ENCODE results near the gene UMOD.

The UMOD gene

GRCh38 chr16:20320592-20320991 is 31.9 kb downstream of the UMOD start:
- H3K4me3 ChIP-seq (ENCODE audit: low read depth, low read length), result no peak overlapping the region
- CTCF ChIA-PET, result no interaction called here
- POLR2A ChIA-PET, result no interaction called here
- TF ChIP-seq CTCF (IDR thresholded peaks at IDR 0.05; ENCODE audit: insufficient read depth, low read length, missing control alignments), result no peak
- DNase-seq (ENCODE audit: low read depth, low spot score), result no peak

- DNase-seq (ENCODE audit: low read depth, low spot score), result no peak
- POLR2A ChIA-PET, result no interaction called here
Observed at GRCh38 chr16:20320178-20320577, 32.3 kb downstream of the UMOD start.

GRCh38 chr16:20319406-20319805 is 33.1 kb downstream of the UMOD start:
- CTCF ChIA-PET, result no interaction called here
- POLR2A ChIA-PET, result no interaction called here

More at GRCh38 chr16:20320178-20320577, 32.3 kb downstream of the UMOD start:
- TF ChIP-seq CTCF (IDR thresholded peaks at IDR 0.05; ENCODE audit: insufficient read depth, low read length, missing control alignments), result no peak
- CTCF ChIA-PET, result no interaction called here
- no peak overlapping the region for H3K4me3 ChIP-seq (ENCODE audit: low read depth, low read length)

GRCh38 chr16:20318437-20318836 is 34.1 kb downstream of the UMOD start:
- no peak for TF ChIP-seq CTCF (IDR thresholded peaks at IDR 0.05; ENCODE audit: insufficient read depth, low read length, missing control alignments)
- CTCF ChIA-PET, result no interaction called here
- POLR2A ChIA-PET, result no interaction called here
- no peak for DNase-seq (ENCODE audit: low read depth, low spot score)
- no peak overlapping the region for H3K4me3 ChIP-seq (ENCODE audit: low read depth, low read length)

More at GRCh38 chr16:20319406-20319805, 33.1 kb downstream of the UMOD start:
- no peak for DNase-seq (ENCODE audit: low read depth, low spot score)
- no peak for TF ChIP-seq CTCF (IDR thresholded peaks at IDR 0.05; ENCODE audit: insufficient read depth, low read length, missing control alignments)
- H3K4me3 ChIP-seq (ENCODE audit: low read depth, low read length), result no peak overlapping the region

GRCh38 chr16:20318006-20318405 is 34.5 kb downstream of the UMOD start:
- CTCF ChIA-PET, result no interaction called here
- no peak for DNase-seq (ENCODE audit: low read depth, low spot score)
- no peak for TF ChIP-seq CTCF (IDR thresholded peaks at IDR 0.05; ENCODE audit: insufficient read depth, low read length, missing control alignments)
- no peak overlapping the region for H3K4me3 ChIP-seq (ENCODE audit: low read depth, low read length)
- POLR2A ChIA-PET, result no interaction called here

GRCh38 chr16:20317117-20317516 is 35.4 kb downstream of the UMOD start:
- CTCF ChIA-PET, result no interaction called here
- no peak for TF ChIP-seq CTCF (IDR thresholded peaks at IDR 0.05; ENCODE audit: insufficient read depth, low read length, missing control alignments)
- H3K4me3 ChIP-seq (ENCODE audit: low read depth, low read length), result no peak overlapping the region
- DNase-seq (ENCODE audit: low read depth, low spot score), result no peak
- POLR2A ChIA-PET, result no interaction called here
